ENCODE results near the gene CACNA2D3. TPM values are rescaled to one million over a fixed set of nuclear protein-coding genes. Genes with fewer than 3 reads are reported as not detected.
"Not testable (repeated sequence)": the region's sequence is repeated elsewhere in the genome, so short reads cannot be mapped to it uniquely, and the experiment has no call there.

The CACNA2D3 gene
- total and polyA plus RNA-seq, 12 donors, result 0.26 to 13.7 (median 2.8) TPM; not detected in 1

- Histone ChIP-seq H3K36me3 (replicated peaks in 1 of 2) (no peaks in the 10 kb centered on the region), H3K4me1 (replicated peaks in 1 of 2) (no peaks in the 10 kb centered on the region), H3K27me3 (no peaks in the 10 kb centered on the region), H3K27ac (no peak overlapping the region), H3K4me3 (no peak overlapping the region), H3K9me3 (replicated peaks in 1 of 3) (no peaks in the 10 kb centered on the region)
- no peak for DNase-seq
- intact Hi-C loops (cut with DNase I), result no loop called here
- TF ChIP-seq CTCF (IDR thresholded peaks at IDR 0.05) (no peak), POLR2A (IDR thresholded peaks at IDR 0.05) (no peak)
- WGBS, 4 donors, result 77 to 83% (median 81%) methylated on average over 11 of the region's 11 CpGs
These were observed 18.3 kb upstream of the CACNA2D3 start for GRCh38 chr3:54104084-54104483.

- H3K9me3 ChIP-seq (replicated peaks in 1 of 3); H3K27ac ChIP-seq; H3K36me3 ChIP-seq (replicated peaks in 1 of 2); intact Hi-C loops (cut with DNase I); DNase-seq; H3K4me3 ChIP-seq; H3K4me1 ChIP-seq (replicated peaks in 1 of 2): not testable (repeated sequence)
- WGBS, 4 donors, result 87 to 95% (median 88%) methylated on average over 4 of the region's 4 CpGs
- peaks cover 40% of the 10 kb centered on the region for H3K27me3 ChIP-seq
These were observed 6.2 kb upstream of the CACNA2D3 start for GRCh38 chr3:54116129-54116528.

GRCh38 chr3:54120657-54121413, 1.5 kb upstream of the CACNA2D3 start:
- Histone ChIP-seq H3K9me3 (replicated peaks in 1 of 3) (no peaks in the 10 kb centered on the region), H3K4me1 (replicated peaks in 1 of 2) (peaks cover 10 to 11% of the 10 kb centered on the region in 2 donors), H3K27ac (peak overlapping the region in 1 of 5 donors; percentile 17), H3K36me3 (replicated peaks in 1 of 2) (no peaks in the 10 kb centered on the region), H3K27me3 (peaks cover 37% of the 10 kb centered on the region), H3K4me3 (peak overlapping the region in 1 of 4 donors; percentile 58)
- DNase-seq, result peak in 4 of 7 donors; percentile 16 to 34 (median 30)
- TF ChIP-seq CTCF (IDR thresholded peaks at IDR 0.05) (no peak), POLR2A (IDR thresholded peaks at IDR 0.05) (no peak)
- 3 to 14% (median 5%) methylated on average over 9 to 45 of the region's 45 CpGs for WGBS, 4 donors
- intact Hi-C loops (cut with DNase I), result no loop called here

- TF ChIP-seq POLR2A (IDR thresholded peaks at IDR 0.05), result no peak
- TF ChIP-seq CTCF (IDR thresholded peaks at IDR 0.05), result no peak
- intact Hi-C loops (cut with DNase I), result no loop called here
- Histone ChIP-seq H3K27ac (peak overlapping the region in 1 of 5 donors; percentile 17), H3K9me3 (replicated peaks in 1 of 3) (no peaks in the 10 kb centered on the region), H3K36me3 (replicated peaks in 1 of 2) (no peaks in the 10 kb centered on the region), H3K4me1 (replicated peaks in 1 of 2) (peaks cover 10 to 11% of the 10 kb centered on the region in 2 donors), H3K27me3 (peaks cover 37% of the 10 kb centered on the region), H3K4me3 (peak overlapping the region in 2 of 4 donors; percentile 22 to 58)
- no peak for DNase-seq
- 1% methylated on average over 33 to 106 of the region's 107 CpGs for WGBS, 4 donors
These were observed 683 bp upstream of the CACNA2D3 start for GRCh38 chr3:54121414-54122323.
